ENCODE measurements around the gene NFATC2.

- TF ChIP-seq CTCF (IDR thresholded peaks at IDR 0.05) (no peak), POLR2A (IDR thresholded peaks at IDR 0.05) (no peak), EP300 (IDR thresholded peaks at IDR 0.05) (no peak)
Observed at GRCh38 chr20:51398083-51398482, 144.4 kb downstream of the NFATC2 start.
